ENCODE results near the gene ZDHHC14.

The ZDHHC14 gene

DNA sequence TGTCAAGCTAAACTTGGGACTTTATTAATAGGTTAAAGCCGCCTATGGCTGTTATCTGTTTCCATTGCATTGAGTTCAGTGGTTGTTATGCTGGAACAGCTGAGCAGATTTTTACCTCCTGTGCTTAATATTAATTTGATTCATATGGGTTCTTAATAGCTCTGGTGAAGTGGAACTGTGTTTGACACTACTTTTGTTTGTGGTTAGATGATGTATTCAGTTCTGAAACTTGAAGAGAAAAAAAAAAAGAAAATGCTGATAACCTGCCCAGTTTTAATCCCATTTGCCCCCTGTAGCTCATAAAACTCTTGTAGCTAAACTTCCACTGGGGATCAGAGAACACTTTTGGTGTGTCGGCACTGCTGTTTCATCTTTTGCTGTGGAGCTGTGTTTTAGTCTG is 117.8 kb downstream of the ZDHHC14 start:
- ChIA-PET POLR2A (no interaction called here), CTCF (interaction anchor here (1.2 to 1.3 kb wide), 2 partner anchors 18 to 20 kb away, joined by 3 read pairs; no protein-coding TSS in a partner anchor)
- TF ChIP-seq, protein P1, sequence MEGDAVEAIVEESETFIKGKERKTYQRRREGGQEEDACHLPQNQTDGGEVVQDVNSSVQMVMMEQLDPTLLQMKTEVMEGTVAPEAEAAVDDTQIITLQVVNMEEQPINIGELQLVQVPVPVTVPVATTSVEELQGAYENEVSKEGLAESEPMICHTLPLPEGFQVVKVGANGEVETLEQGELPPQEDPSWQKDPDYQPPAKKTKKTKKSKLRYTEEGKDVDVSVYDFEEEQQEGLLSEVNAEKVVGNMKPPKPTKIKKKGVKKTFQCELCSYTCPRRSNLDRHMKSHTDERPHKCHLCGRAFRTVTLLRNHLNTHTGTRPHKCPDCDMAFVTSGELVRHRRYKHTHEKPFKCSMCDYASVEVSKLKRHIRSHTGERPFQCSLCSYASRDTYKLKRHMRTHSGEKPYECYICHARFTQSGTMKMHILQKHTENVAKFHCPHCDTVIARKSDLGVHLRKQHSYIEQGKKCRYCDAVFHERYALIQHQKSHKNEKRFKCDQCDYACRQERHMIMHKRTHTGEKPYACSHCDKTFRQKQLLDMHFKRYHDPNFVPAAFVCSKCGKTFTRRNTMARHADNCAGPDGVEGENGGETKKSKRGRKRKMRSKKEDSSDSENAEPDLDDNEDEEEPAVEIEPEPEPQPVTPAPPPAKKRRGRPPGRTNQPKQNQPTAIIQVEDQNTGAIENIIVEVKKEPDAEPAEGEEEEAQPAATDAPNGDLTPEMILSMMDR (IDR thresholded peaks at IDR 0.05; ENCODE audit: insufficient read depth, low read length, missing control alignments) = no peak
- no peak overlapping the region for H3K4me3 ChIP-seq (ENCODE audit: low read depth, low read length)
- DNase-seq (ENCODE audit: low read depth, low spot score) = no peak

DNA sequence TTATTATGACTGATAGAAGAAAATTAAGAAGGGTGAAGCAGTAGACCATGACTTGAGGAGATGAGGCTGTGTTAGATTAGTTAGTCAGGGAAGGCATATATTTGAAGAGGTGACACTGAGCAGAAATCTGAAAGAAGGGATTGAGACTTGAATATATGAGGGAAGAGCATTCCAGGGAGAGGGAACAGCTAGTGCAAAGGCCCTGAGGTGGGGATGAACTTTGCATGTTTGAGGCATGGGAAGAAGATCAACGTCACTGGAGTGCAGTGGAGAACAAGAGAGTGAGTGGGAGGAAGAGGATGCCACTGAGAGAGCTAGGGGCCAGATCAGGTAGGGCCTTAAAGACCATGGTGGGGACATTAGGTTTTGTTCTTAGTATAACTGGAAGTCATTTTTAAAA is 119.0 kb downstream of the ZDHHC14 start:
- CTCF ChIA-PET = no interaction called here
- POLR2A ChIA-PET = no interaction called here
- no peak for DNase-seq (ENCODE audit: low read depth, low spot score)
- no peak overlapping the region for H3K4me3 ChIP-seq (ENCODE audit: low read depth, low read length)
- TF ChIP-seq, protein P1 (IDR thresholded peaks at IDR 0.05; ENCODE audit: insufficient read depth, low read length, missing control alignments) = no peak

DNA sequence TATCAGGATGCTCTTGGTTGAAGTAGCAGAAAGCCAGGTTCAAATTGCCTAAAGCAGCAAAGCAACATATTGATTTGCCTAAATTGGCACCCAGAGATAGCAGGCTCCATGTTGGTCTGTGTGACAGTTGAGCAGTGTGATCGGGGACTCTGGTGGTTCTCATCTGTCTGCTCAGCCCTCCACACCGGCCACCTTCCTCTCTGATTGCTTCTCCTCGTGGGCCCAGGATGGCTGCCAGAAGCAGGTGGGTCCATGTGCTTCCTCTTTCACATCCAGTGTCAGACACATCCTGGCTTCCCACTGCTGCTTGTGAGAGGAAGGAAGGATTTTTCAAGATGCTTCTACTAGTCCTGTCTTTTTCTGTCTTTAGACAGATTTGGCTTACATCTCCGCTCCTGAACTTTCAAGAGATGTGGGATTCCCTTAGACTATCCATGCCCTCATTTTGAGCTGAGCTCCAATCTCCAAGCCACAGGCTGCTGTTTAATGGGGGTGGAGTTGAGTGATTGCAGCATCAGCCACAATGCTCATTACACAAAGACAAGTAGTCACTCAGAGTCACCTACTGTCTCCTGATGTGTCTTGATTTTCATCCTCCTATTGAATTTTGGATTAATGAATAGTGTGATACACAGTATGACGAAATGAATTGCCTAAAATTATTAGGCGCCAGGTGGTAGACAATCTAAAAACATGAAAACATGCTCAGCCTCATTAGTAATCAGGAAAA is 122.2 kb downstream of the ZDHHC14 start:
- no peak overlapping the region for H3K4me3 ChIP-seq (ENCODE audit: low read depth, low read length)
- POLR2A ChIA-PET = no interaction called here
- no peak for DNase-seq (ENCODE audit: low read depth, low spot score)
- TF ChIP-seq, protein P1 (IDR thresholded peaks at IDR 0.05; ENCODE audit: insufficient read depth, low read length, missing control alignments) = no peak
- CTCF ChIA-PET = no interaction called here

DNA sequence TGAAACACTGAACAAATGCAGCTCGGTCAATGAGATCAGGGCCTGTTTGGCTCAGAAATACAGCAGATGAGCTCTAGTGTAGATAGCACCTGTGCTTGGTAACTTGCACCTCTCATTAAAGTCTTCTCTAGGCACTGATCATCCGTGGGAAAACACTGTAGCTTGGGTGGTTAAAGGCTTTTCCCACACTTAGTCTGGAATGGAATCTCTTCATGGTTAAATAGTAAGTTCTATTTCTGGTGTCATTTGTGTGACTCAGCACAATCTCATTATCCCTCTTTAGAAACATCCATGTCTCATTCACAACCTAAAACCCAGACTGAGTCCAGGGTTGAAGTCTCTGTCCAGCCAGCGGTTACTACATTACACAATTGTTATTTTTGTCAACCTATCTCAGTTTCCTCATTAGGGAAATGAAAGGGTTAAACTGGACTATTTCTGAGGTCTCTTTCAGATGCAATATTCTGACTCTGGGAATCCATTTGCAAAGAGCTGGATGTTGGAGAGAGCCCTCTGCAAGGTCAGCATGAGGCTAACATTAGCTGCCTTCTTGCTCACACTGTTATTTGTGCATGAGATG is 125.0 kb downstream of the ZDHHC14 start:
- ChIA-PET POLR2A (no interaction called here), CTCF (interaction anchor here (1.2 kb wide), 1 partner anchor 12 kb away, joined by 4 read pairs; no protein-coding TSS in a partner anchor)
- DNase-seq (ENCODE audit: low read depth, low spot score) = no peak
- no peak overlapping the region for H3K4me3 ChIP-seq (ENCODE audit: low read depth, low read length)
- TF ChIP-seq, protein P1 (IDR thresholded peaks at IDR 0.05; ENCODE audit: insufficient read depth, low read length, missing control alignments) = no peak

DNA sequence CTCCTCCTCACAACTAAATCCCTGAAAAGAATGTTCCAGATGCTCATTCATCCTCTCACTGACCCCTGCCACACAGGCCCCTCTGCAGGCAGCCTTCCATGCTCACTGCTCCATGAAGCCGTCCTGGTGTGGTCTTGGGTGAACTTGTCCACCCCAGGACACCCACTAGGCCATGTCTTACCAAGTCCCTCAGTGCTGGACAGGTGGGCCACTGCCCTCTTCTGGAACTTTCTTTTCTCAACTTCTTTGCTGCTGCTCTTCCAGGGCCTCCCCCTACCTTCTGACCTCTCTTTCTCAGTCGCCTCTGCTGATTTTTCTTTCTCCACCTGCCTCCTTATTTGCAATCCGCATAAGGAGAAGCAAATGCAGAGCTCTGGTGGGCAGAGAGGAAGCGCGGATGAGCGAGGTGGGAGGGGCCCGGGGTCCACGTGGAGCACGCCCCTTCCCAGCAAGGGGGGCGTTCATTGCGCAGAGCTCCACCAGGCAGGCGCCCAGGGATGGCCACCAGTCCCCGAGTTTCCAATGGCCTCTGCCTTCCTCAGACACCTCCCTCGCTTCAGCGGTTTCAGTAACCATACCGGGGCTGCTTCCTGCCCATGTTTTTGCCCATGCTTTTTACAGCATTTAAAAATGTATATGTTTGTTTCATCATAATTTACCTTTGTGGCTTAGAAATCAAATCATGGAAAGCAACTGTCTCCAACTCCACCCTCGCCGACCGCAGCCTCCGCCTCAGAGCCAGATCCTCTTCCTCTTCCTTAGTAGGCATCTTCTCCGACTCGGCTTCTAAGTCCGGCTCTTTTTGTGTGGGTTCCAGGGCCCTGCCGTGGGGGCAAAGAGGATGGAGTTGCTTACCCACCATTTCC is 129.6 kb downstream of the ZDHHC14 start:
- TF ChIP-seq, protein P1 (IDR thresholded peaks at IDR 0.05; ENCODE audit: insufficient read depth, low read length, missing control alignments) = no peak
- ChIA-PET POLR2A (no interaction called here), CTCF (interaction anchor here (0.9 kb wide), 1 partner anchor 156 kb away, joined by 3 read pairs; no protein-coding TSS in a partner anchor)
- DNase-seq (ENCODE audit: low read depth, low spot score) = no peak
- no peak overlapping the region for H3K4me3 ChIP-seq (ENCODE audit: low read depth, low read length)

Measured in AG04449 (cell line).